ENCODE measurements around the gene FAM222B. TPM values are rescaled to one million over a fixed set of nuclear protein-coding genes. Genes with fewer than 3 reads are reported as not detected.

The FAM222B gene
- total and polyA plus RNA-seq, 9 of the 15 experiments (the other 6 are each of a cell fraction or from before 2014, with no cell fraction given): 4.0 to 34.6 (median 7.5) TPM

- TF ChIP-seq TOE1 (IDR thresholded peaks at IDR 0.05; ENCODE audit: borderline replicate concordance) (peak; percentile 84), TOE1 (CRISPR knock-in tag; IDR thresholded peaks at IDR 0.05; ENCODE audit: borderline replicate concordance, low read depth) (no peak), ZNF324 (CRISPR knock-in tag; IDR thresholded peaks at IDR 0.05) (0 out of 2 replicates have a peak, but pooled peaks have one; percentile 26), FOXJ3 (CRISPR knock-in tag; IDR thresholded peaks at IDR 0.05) (no peak), DACH1 (IDR thresholded peaks at IDR 0.05; ENCODE audit: partially characterized antibody) (peak; percentile 64), ATF1 (CRISPR knock-in tag; IDR thresholded peaks at IDR 0.05) (no peak), ATF1 (tag; IDR thresholded peaks at IDR 0.05) (peak; percentile 20; the same call in 1 of the 2 replicates), HSF4 (CRISPR knock-in tag; IDR thresholded peaks at IDR 0.05; ENCODE audit: borderline replicate concordance) (no peak), MYBL2 (IDR thresholded peaks at IDR 0.05; ENCODE audit: low read depth) (no peak), MYBL2 (CRISPR knock-in tag; IDR thresholded peaks at IDR 0.05; ENCODE audit: borderline replicate concordance) (no peak), NR2F6 (CRISPR knock-in tag; IDR thresholded peaks at IDR 0.05) (no peak), NONO (IDR thresholded peaks at IDR 0.05; ENCODE audit: low read depth in 2 of 2, low read length in 1 of 2) (0 out of 4 replicates have a peak, but pooled peaks of 1 of the 2 experiments have one; percentile 39), HNRNPH1 (optimal IDR thresholded peaks at IDR 0.05; ENCODE audit: low read depth, low read length) (no peak), EGR1 (conservative IDR thresholded peaks at IDR 0.05) (peak; percentile 87), SMARCA4 (IDR thresholded peaks at IDR 0.05) (peak; percentile 39; the same call in 1 of the 2 replicates), GABPB1 (CRISPR knock-in tag; IDR thresholded peaks at IDR 0.05) (peak; percentile 66; the same call in 1 of the 2 replicates), POLR2B (IDR thresholded peaks at IDR 0.05; ENCODE audit: low read depth, partially characterized antibody) (peak; percentile 98), KDM4B (IDR thresholded peaks at IDR 0.05; ENCODE audit: borderline replicate concordance in 2 of 2, low read depth in 1 of 2) (peak in 1 of 2 experiments; percentile 46; a peak in 1 of 4 replicates), RBM22 (IDR thresholded peaks at IDR 0.05; ENCODE audit: low read depth, low read length, poor library complexity, severe bottlenecking) (no peak), KLF13 (tag; IDR thresholded peaks at IDR 0.05; ENCODE audit: borderline replicate concordance, low read depth) (0 out of 2 replicates have a peak, but pooled peaks have one; percentile 13), SAFB2 (IDR thresholded peaks at IDR 0.05; ENCODE audit: borderline replicate concordance, low read depth, low read length, severe bottlenecking) (no peak), POLR3G (IDR thresholded peaks at IDR 0.05; ENCODE audit: extremely low read depth, insufficient read length, insufficient replicate concordance) (no peak), NCOA6 (IDR thresholded peaks at IDR 0.05) (no peak), ELF2 (CRISPR knock-in tag; IDR thresholded peaks at IDR 0.05) (peak; percentile 67), E2F8 (IDR thresholded peaks at IDR 0.05; ENCODE audit: low read depth, partially characterized antibody) (no peak), ESRRB (CRISPR knock-in tag; IDR thresholded peaks at IDR 0.05; ENCODE audit: borderline replicate concordance) (no peak), RCOR1 (IDR thresholded peaks at IDR 0.05; ENCODE audit: borderline replicate concordance in 1 of 2, low read depth in 2 of 2, low read length in 2 of 2) (0 out of 4 replicates have a peak, but pooled peaks have one; percentile 26 to 39)
Observed at GRCh38 chr17:28842282-28843012, at the start of gene FAM222B (continued).

All from K562 (cell line).